Measurements from ENCODE around the gene BYSL. TPM values are rescaled to one million over a fixed set of nuclear protein-coding genes. Genes with fewer than 3 reads are reported as not detected.

Gene BYSL, protein sequence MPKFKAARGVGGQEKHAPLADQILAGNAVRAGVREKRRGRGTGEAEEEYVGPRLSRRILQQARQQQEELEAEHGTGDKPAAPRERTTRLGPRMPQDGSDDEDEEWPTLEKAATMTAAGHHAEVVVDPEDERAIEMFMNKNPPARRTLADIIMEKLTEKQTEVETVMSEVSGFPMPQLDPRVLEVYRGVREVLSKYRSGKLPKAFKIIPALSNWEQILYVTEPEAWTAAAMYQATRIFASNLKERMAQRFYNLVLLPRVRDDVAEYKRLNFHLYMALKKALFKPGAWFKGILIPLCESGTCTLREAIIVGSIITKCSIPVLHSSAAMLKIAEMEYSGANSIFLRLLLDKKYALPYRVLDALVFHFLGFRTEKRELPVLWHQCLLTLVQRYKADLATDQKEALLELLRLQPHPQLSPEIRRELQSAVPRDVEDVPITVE
- 18.5 and 39.7 TPM in 2 replicates for total RNA-seq

GRCh38 chr6:41920921-41921711 lies at the start of gene BYSL, which contains the start of gene MED20:
BYSL (plus strand) TSS chr6:41921499; CDS start chr6:41921563, 64 bp downstream.
MED20 (minus strand) TSS chr6:41921139; CDS start chr6:41921018, 121 bp downstream.

DNA sequence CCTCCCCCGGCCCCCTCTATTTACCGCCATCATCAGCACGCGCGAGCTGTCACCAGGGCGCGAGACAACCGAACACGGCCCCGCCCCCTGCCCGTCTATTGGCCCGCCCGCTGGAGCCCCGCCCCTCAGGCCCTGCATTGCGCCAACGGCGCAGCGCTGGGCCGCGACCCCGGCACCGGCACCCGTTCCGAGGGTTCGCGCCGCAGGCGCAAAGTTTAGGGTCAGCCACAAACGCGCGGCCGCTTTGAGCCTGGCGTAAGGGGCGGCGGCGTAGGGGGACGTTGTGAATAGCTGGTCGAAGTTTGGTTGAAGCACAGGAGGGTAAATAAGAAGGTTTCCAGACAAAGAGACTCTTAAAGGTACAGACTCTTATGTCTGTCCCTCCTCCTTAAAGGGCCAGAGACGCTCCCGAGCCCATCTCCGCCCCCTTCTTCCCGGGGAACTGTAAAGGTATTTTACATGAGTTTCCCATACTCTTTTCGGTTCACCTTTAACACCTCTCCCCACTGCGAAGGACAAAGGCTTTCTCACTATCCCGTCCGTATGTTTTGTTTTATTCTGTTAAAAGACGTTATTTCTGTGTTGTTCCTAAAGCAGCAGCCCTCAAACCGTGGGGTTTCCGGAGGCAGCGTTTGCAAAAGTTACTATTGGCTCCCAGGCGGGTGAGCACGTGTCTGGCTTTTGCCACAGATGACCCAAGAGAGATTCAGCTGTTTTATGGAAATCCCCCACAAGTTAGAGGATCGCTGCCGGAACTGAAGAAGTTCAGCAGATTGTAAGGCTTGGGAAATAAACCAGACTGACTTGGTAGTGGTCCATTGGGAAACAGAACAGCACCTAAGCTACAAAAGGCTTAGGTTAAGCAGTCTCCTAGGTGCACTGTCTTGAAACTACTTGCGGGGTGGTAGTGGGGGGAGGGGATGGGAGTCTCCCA lies 25.7 kb upstream of the BYSL start, which contains the start of gene USP49:
Gene USP49 (minus strand): TSS at position 76 of the 934 bp plus-strand sequence. CDS start 88,392 bp downstream, outside the sequence.

DNA sequence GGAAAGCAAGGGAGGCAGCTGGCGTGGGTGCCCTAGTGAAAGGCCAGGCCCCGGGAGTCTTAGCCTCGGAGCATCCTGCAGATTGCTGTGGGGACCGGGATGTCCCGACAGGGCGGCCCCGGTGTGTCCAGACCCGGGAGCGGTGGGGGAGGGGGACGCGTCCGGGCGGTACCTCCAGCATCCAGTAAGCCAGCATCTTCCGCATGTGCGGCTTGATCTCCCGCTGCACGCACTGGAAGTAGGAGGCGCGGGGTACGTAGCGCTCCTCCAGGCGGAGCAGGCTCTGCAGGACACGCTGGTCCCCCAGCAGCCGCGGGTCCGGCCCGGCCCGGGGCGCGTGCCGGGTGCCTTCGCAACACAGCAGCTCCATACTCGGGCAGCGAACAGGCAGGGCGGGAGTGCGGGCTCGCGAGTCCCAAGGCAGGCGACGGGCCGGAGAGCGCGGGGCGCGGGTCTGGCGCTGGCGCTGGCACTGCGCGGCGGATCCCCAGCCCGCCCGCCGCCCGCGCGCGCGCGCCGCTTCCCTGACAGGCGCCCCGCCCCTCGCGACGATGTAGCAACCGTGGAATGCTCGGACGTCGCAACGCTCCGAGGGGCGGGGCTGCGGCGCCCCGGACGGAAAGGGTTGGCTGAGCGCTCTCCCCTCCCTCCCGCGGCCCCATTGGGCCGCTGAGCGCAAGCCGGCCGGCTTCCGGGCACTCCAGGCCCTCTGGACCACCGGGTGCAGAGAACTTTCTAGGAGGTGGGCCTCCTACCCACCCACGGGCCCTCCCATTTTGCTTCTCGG lies 20.2 kb downstream of the BYSL start, which contains the start of gene CCND3:
Gene CCND3 (minus strand): TSS at position 529 of the 787 bp plus-strand sequence. CDS start 159 bp downstream, at position 370.

Other genes with a start within 250 kb of the BYSL start
- gene TFEB, start 185.9 kb upstream of the BYSL start, total RNA-seq, result 3.5 and 3.6 TPM in 2 replicates
- not detected in 2 replicates for gene PGC, start 174.1 kb upstream of the BYSL start, total RNA-seq
- gene FRS3, start 141.6 kb upstream of the BYSL start, total RNA-seq, result 0.97 and 3.5 TPM in 2 replicates
- 2.3 and 6.2 TPM in 2 replicates for gene PRICKLE4, start 140.7 kb upstream of the BYSL start, total RNA-seq
- 30.8 and 50.0 TPM in 2 replicates for gene TOMM6, start 133.8 kb upstream of the BYSL start, total RNA-seq
- gene USP49, start 26.1 kb upstream of the BYSL start, total RNA-seq, result 1.3 and 5.0 TPM in 2 replicates
- 21.7 and 39.1 TPM in 2 replicates for gene MED20, start 360 bp upstream of the BYSL start, total RNA-seq
- gene CCND3, start 20.3 kb downstream of the BYSL start, total RNA-seq, result 48.1 and 62.5 TPM in 2 replicates
- 12.8 and 19.7 TPM in 2 replicates for gene TAF8, start 129.0 kb downstream of the BYSL start, total RNA-seq
- gene C6orf132, start 221.1 kb downstream of the BYSL start, total RNA-seq, result 0.06 and 0.65 TPM in 2 replicates

Measured in bladder microvascular endothelial cell (primary cell).